Endothelial cell (in vitro differentiated cells): ENCODE measurements around the gene PCED1B. TPM values are rescaled to one million over a fixed set of nuclear protein-coding genes. Genes with fewer than 3 reads are reported as not detected.

Experiments
- DNase-seq: peaks from one replicate; pipeline ENCODE4 v3.0.0; 2021; ENCODE audit warnings: low spot score
- H3K27ac Mint-ChIP-seq: one replicate; pipeline ENCODE4 v1.8.0; 2021; ENCODE audit warnings: mixed read lengths, inconsistent platforms; ENCODE audit not compliant: unreplicated experiment
- H3K27me3 Mint-ChIP-seq: one replicate; pipeline ENCODE4 v1.8.0; 2021; ENCODE audit warnings: mild to moderate bottlenecking, moderate library complexity, mixed read lengths, inconsistent platforms; ENCODE audit not compliant: unreplicated experiment
- H3K36me3 Mint-ChIP-seq: one replicate; pipeline ENCODE4 v1.8.0; 2021; ENCODE audit warnings: mild to moderate bottlenecking, low read depth, mixed read lengths, inconsistent platforms; ENCODE audit not compliant: unreplicated experiment
- H3K4me1 Mint-ChIP-seq: one replicate; pipeline ENCODE4 v1.8.0; 2021; ENCODE audit warnings: mild to moderate bottlenecking, mixed read lengths, inconsistent platforms; ENCODE audit not compliant: unreplicated experiment
- H3K4me3 Mint-ChIP-seq: one replicate; pipeline ENCODE4 v1.8.0; 2021; ENCODE audit warnings: mild to moderate bottlenecking, mixed read lengths, inconsistent platforms; ENCODE audit not compliant: unreplicated experiment
- H3K9me3 Mint-ChIP-seq: one replicate; pipeline ENCODE4 v1.8.0; 2021; ENCODE audit warnings: mixed read lengths, inconsistent platforms; ENCODE audit not compliant: unreplicated experiment
- total RNA-seq: library from RNA; stranded (reverse); fragmentation: NEBNext Ultra II Directional; extraction: Animal tissue kit (Norgen Biotek cat#: 25700); gene quantifications from one replicate; pipeline ENCODE4 v1.2.1, GENCODE V29; 2021; ENCODE audit not compliant: unreplicated experiment
- TF ChIP-seq, protein P1 (sequence below): fragments of 200-600 bp; sonication (generic); IDR thresholded peaks from one replicate; pipeline ENCODE4 v1.5.0; 2021; ENCODE audit warnings: antibody characterized with exemption; ENCODE audit not compliant: unreplicated experiment

Gene PCED1B
- total RNA-seq, 1 donor from 2014 or later: 9.7 TPM

DNA sequence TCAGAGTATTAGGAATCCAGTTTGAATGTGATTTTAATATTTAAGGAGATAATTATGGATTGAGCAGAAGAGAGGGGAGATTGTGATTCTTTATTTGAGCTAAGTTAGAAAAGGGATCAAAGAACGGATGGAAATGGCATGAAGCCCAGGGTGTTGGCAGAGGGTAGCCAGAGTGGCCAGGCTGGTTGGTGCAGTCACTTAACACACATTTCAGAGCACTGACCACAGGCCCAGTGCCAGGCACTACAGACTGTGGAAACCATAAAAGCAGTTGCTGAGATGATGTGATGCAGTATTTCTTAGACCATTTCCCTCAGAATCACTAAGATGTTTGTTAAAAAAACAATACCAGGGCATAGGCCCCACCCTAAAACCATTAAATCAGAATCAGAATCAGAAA is 168.0 kb downstream of the PCED1B start:
- H3K9me3 Mint-ChIP-seq: no peaks in the 10 kb centered on the region
- peaks cover 7% of the 10 kb centered on the region for H3K27me3 Mint-ChIP-seq
- H3K36me3 Mint-ChIP-seq: peaks cover 14% of the 10 kb centered on the region

DNA sequence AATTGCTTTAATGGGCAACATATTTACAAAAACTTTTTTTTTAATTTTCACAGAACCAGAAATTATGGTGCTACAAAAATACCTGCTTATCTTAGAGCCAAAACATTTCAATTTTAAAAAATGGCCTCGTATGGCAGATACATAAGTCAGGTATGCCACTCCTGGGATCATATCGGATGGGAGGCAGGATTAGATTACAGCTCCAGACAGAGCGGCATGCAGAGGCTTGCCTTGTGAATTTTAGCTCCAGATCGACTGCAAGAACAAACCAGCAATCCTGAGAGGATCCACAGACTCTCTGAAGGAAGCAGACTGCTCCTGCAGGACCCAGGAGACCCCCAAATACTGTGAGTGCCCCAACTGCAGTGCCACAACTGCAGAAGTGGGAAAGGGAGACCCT is 169.7 kb downstream of the PCED1B start:
- TF ChIP-seq, protein P1, sequence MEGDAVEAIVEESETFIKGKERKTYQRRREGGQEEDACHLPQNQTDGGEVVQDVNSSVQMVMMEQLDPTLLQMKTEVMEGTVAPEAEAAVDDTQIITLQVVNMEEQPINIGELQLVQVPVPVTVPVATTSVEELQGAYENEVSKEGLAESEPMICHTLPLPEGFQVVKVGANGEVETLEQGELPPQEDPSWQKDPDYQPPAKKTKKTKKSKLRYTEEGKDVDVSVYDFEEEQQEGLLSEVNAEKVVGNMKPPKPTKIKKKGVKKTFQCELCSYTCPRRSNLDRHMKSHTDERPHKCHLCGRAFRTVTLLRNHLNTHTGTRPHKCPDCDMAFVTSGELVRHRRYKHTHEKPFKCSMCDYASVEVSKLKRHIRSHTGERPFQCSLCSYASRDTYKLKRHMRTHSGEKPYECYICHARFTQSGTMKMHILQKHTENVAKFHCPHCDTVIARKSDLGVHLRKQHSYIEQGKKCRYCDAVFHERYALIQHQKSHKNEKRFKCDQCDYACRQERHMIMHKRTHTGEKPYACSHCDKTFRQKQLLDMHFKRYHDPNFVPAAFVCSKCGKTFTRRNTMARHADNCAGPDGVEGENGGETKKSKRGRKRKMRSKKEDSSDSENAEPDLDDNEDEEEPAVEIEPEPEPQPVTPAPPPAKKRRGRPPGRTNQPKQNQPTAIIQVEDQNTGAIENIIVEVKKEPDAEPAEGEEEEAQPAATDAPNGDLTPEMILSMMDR: no peak
- Mint-ChIP-seq H3K4me3 (no peak overlapping the region), H3K36me3 (peaks cover 14% of the 10 kb centered on the region), H3K27me3 (peaks cover 7% of the 10 kb centered on the region), H3K27ac (no peak overlapping the region), H3K4me1 (peaks cover 4% of the 10 kb centered on the region), H3K9me3 (no peaks in the 10 kb centered on the region)
- DNase-seq: no peak

More for the DNA sequence above, 168.0 kb downstream of the PCED1B start:
- Mint-ChIP-seq H3K4me1 (peaks cover 4% of the 10 kb centered on the region), H3K4me3 (no peak overlapping the region), H3K27ac (no peak overlapping the region)
- no peak for DNase-seq
- TF ChIP-seq, protein P1: no peak

DNA sequence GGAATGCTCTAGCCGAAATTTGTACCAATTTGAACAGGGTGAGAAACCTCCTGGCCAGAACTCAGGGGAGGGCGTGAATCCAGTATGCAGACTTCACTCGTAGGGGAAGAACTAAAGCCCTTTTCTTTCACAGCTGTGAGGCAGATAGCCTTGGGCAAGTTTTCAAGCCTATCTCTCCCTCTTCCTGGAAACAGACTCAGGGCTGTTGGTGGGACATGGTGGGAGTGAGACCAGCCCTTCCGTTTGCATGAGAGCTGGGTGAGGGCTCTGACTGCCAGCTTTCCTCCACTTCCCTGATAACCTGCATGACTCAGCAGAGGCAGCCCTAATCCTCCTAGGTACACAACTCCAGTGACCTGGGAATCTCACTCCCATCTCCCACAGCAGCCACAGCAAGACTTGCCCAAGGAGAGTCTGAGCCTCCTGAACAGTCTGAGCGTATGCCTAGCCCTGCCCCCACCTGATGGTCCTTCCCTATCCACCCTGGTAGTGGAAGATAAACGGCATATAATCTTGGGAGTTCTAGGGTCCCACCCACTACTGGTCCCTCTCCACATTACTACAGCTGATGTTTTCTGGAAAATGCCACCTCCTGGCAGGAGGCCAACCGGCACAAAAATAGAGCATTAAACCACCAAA is 170.4 kb downstream of the PCED1B start:
- H3K4me1 Mint-ChIP-seq: peaks cover under 1% of the 10 kb centered on the region
- no peaks in the 10 kb centered on the region for H3K9me3 Mint-ChIP-seq
- TF ChIP-seq, protein P1: no peak
- DNase-seq: no peak
- H3K4me3 Mint-ChIP-seq: no peak overlapping the region
- H3K36me3 Mint-ChIP-seq: peaks cover 14% of the 10 kb centered on the region
- H3K27ac Mint-ChIP-seq: no peak overlapping the region
- peaks cover 7% of the 10 kb centered on the region for H3K27me3 Mint-ChIP-seq

DNA sequence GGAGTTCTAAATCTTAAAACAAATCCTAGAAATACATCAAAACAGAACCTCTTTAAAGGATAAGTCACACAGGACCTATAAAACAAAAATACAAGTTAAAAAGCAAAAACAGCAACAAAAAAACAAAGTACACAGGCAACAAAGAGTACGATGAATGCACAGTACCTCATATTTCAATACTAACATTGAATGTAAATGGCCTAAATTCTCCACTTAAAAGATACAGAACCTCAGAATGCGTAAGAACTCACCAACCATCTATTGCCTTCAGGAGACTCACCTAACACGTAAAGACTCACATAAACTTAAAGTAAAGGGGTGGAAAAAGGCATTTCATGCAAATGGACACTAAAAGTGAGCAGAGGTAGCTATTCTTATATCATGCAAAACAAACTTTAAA is 172.5 kb downstream of the PCED1B start:
- H3K9me3 Mint-ChIP-seq: no peaks in the 10 kb centered on the region
- no peak overlapping the region for H3K27ac Mint-ChIP-seq
- TF ChIP-seq, protein P1: no peak
- no peak overlapping the region for H3K4me3 Mint-ChIP-seq
- DNase-seq: no peak
- no peaks in the 10 kb centered on the region for H3K4me1 Mint-ChIP-seq
- H3K27me3 Mint-ChIP-seq: peaks cover 6% of the 10 kb centered on the region
- peaks cover 14% of the 10 kb centered on the region for H3K36me3 Mint-ChIP-seq

DNA sequence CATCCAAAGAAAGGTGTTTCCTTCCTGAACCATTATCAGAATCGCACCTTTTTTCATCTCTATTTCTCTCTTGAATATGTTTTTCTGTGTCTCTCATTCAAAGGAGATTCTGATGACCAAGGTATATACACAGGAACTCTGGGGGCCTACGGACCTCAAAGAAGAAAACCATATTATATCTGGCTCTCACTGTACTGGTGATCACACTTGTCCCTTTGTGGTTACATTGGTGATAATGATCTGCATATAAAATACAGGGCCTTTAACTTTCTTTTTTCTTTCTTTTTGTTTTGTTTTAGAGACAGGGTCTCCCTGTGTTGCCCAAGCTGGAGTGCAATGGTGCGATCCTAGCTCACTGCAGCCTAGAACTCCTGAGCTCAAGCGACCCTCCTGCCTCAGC is 185.5 kb downstream of the PCED1B start:
- H3K27ac Mint-ChIP-seq: no peak overlapping the region
- H3K27me3 Mint-ChIP-seq: no peaks in the 10 kb centered on the region
- H3K9me3 Mint-ChIP-seq: no peaks in the 10 kb centered on the region
- H3K4me1 Mint-ChIP-seq: peaks cover 16% of the 10 kb centered on the region
- no peaks in the 10 kb centered on the region for H3K36me3 Mint-ChIP-seq
- no peak overlapping the region for H3K4me3 Mint-ChIP-seq
- TF ChIP-seq, protein P1: no peak
- DNase-seq: no peak
